ENCODE measurements around the gene CHD5.

Gene CHD5

GRCh38 chr1:6052543-6053205 is 127.4 kb downstream of the CHD5 start:
- peak; percentile 86 for DNase-seq
